Ectodermal cell (in vitro differentiated cells): ENCODE data around the gene C13orf46.

Experiments
- H3K27ac ChIP-seq: 2 replicates; pipeline ENCODE4 v1.7.0; 2013; ENCODE audit warnings: mild to moderate bottlenecking, low read depth, low read length; ENCODE audit not compliant: insufficient read depth, poor library complexity, severe bottlenecking
- H3K27me3 ChIP-seq: 2 replicates; pipeline ENCODE4 v1.7.0; 2013; ENCODE audit warnings: mild to moderate bottlenecking, low read length; ENCODE audit not compliant: insufficient read depth, control insufficient read depth, poor library complexity, severe bottlenecking
- H3K36me3 ChIP-seq: one replicate; pipeline ENCODE4 v1.7.0; 2013; ENCODE audit warnings: low read length; ENCODE audit not compliant: control insufficient read depth, insufficient read depth
- H3K4me1 ChIP-seq: one replicate; pipeline ENCODE4 v1.7.0; 2013; ENCODE audit warnings: low read length; ENCODE audit not compliant: control insufficient read depth, insufficient read depth
- H3K4me3 ChIP-seq: 2 replicates; pipeline ENCODE4 v1.7.0; 2013; ENCODE audit warnings: low read depth, low read length, control low read depth; ENCODE audit not compliant: insufficient read depth
- H3K9me3 ChIP-seq: 2 replicates; pipeline ENCODE4 v1.7.0; 2013; ENCODE audit warnings: mild to moderate bottlenecking, low read length, moderate library complexity; ENCODE audit not compliant: control insufficient read depth
- WGBS, 2 experiments: methylation state at CpG; one replicate each; pipeline ENCODE4 v1.1.7; 2013; ENCODE audit warnings: missing lambda C conversion rate in 2 of 2; 5-methylcytosine and 5-hydroxymethylcytosine counted together

Gene C13orf46

GRCh38 chr13:113937527-113938180 lies 36.2 kb downstream of the C13orf46 start:
- H3K4me1 ChIP-seq = peaks cover 23% of the 10 kb centered on the region
- H3K9me3 ChIP-seq = no peaks in the 10 kb centered on the region
- 91 to 93% methylated on average over 20 of the region's 20 CpGs for WGBS, 2 experiments
- no peak overlapping the region for H3K4me3 ChIP-seq
- H3K36me3 ChIP-seq = no peaks in the 10 kb centered on the region
- H3K27me3 ChIP-seq = no peaks in the 10 kb centered on the region
- no peak overlapping the region for H3K27ac ChIP-seq

GRCh38 chr13:113937073-113937472 lies 36.8 kb downstream of the C13orf46 start:
- no peaks in the 10 kb centered on the region for H3K9me3 ChIP-seq
- no peak overlapping the region for H3K4me3 ChIP-seq
- no peaks in the 10 kb centered on the region for H3K36me3 ChIP-seq
- H3K27ac ChIP-seq = no peak overlapping the region
- H3K27me3 ChIP-seq = no peaks in the 10 kb centered on the region
- 95 to 96% methylated on average over 12 of the region's 12 CpGs for WGBS, 2 experiments
- peaks cover 23% of the 10 kb centered on the region for H3K4me1 ChIP-seq

GRCh38 chr13:113936166-113936965 lies 37.5 kb downstream of the C13orf46 start:
- H3K4me1 ChIP-seq = peaks cover 23% of the 10 kb centered on the region
- no peak overlapping the region for H3K27ac ChIP-seq
- 94 to 96% methylated on average over 25 of the region's 25 CpGs for WGBS, 2 experiments
- H3K4me3 ChIP-seq = no peak overlapping the region
- H3K36me3 ChIP-seq = no peaks in the 10 kb centered on the region
- no peaks in the 10 kb centered on the region for H3K27me3 ChIP-seq
- no peaks in the 10 kb centered on the region for H3K9me3 ChIP-seq

GRCh38 chr13:113935001-113935844 lies 38.7 kb downstream of the C13orf46 start:
- no peaks in the 10 kb centered on the region for H3K27me3 ChIP-seq
- H3K9me3 ChIP-seq = no peaks in the 10 kb centered on the region
- 70 to 74% methylated on average over 21 of the region's 21 CpGs for WGBS, 2 experiments
- H3K4me1 ChIP-seq = peaks cover 23% of the 10 kb centered on the region
- no peak overlapping the region for H3K4me3 ChIP-seq
- H3K36me3 ChIP-seq = no peaks in the 10 kb centered on the region
- peak overlapping the region; percentile 84 for H3K27ac ChIP-seq

GRCh38 chr13:113934576-113934975 lies 39.3 kb downstream of the C13orf46 start:
- Histone ChIP-seq H3K4me1 (peaks cover 23% of the 10 kb centered on the region), H3K36me3 (no peaks in the 10 kb centered on the region), H3K4me3 (no peak overlapping the region), H3K27ac (peak overlapping the region; percentile 84), H3K9me3 (no peaks in the 10 kb centered on the region), H3K27me3 (no peaks in the 10 kb centered on the region)
- WGBS, 2 experiments = 92 to 94% methylated on average over 14 of the region's 14 CpGs

- WGBS, 2 experiments = 95 to 97% methylated on average over 22 of the region's 22 CpGs
- Histone ChIP-seq H3K4me1 (peaks cover 23% of the 10 kb centered on the region), H3K27ac (no peak overlapping the region), H3K9me3 (no peaks in the 10 kb centered on the region), H3K4me3 (no peak overlapping the region), H3K36me3 (no peaks in the 10 kb centered on the region), H3K27me3 (no peaks in the 10 kb centered on the region)
Measured at GRCh38 chr13:113933901-113934300, 40.0 kb downstream of the C13orf46 start.

GRCh38 chr13:113931841-113932459 lies 41.9 kb downstream of the C13orf46 start:
- WGBS, 2 experiments = 92 to 94% methylated on average over 16 of the region's 16 CpGs
- H3K4me1 ChIP-seq = peaks cover 12% of the 10 kb centered on the region
- no peaks in the 10 kb centered on the region for H3K9me3 ChIP-seq
- no peaks in the 10 kb centered on the region for H3K27me3 ChIP-seq
- no peak overlapping the region for H3K4me3 ChIP-seq
- H3K36me3 ChIP-seq = no peaks in the 10 kb centered on the region
- H3K27ac ChIP-seq = no peak overlapping the region

GRCh38 chr13:113930671-113931637 lies 42.9 kb downstream of the C13orf46 start:
- Histone ChIP-seq H3K36me3 (no peaks in the 10 kb centered on the region), H3K4me1 (peaks cover 12% of the 10 kb centered on the region), H3K27me3 (no peaks in the 10 kb centered on the region), H3K9me3 (no peaks in the 10 kb centered on the region), H3K27ac (no peak overlapping the region), H3K4me3 (no peak overlapping the region)
- WGBS, 2 experiments = 95 to 96% methylated on average over 36 of the region's 36 CpGs
